Gastroesophageal sphincter (tissue), 4 donors: Measurements from ENCODE around the gene SOX11. TPM values are rescaled to one million over a fixed set of nuclear protein-coding genes. Genes with fewer than 3 reads are reported as not detected.
A peak's percentile ranks its signal among the peaks of the same experiment; 100 is the strongest.

Experiments used
- ATAC-seq: fragments of 150-250 bp; one replicate; pipeline ENCODE4 v1.9.1; 2016; ENCODE audit warnings: mild to moderate bottlenecking, moderate library complexity
- H3K27ac ChIP-seq, 4 donors: fragments of 200-600 bp; sonication (generic) in 3 of 4; 1 replicate in 3 of 4; 2 replicates in 1 of 4; pipeline ENCODE4 v1.5.1; 2016 to 2019
- H3K27me3 ChIP-seq: fragments of 200-600 bp; sonication (generic); one replicate; pipeline ENCODE4 v1.5.1; 2019
- H3K36me3 ChIP-seq, 2 donors: fragments of 200-600 bp; sonication (generic); one replicate each; pipeline ENCODE4 v1.5.1; 2019; ENCODE audit warnings: control low read depth in 1 of 2
- H3K4me1 ChIP-seq, 3 donors: fragments of 200-600 bp; sonication (generic); 1 replicate in 2 of 3; 2 replicates in 1 of 3; pipeline ENCODE4 v1.5.1; 2016 to 2019; ENCODE audit warnings: control low read depth in 2 of 3
- H3K4me3 ChIP-seq, 2 donors: fragments of 200-600 bp; sonication (generic); one replicate each; pipeline ENCODE4 v1.5.1; 2019; ENCODE audit warnings: mild to moderate bottlenecking in 1 of 2, moderate library complexity in 1 of 2
- H3K9me3 ChIP-seq, 3 donors: fragments of 200-600 bp; sonication (generic); one replicate each; pipeline ENCODE4 v1.5.1; 2017 to 2019; ENCODE audit warnings: control low read depth in 2 of 3
- EP300 ChIP-seq: sonication (generic); formaldehyde crosslinking; IDR thresholded peaks from one replicate; pipeline ENCODE4 v1.6.1; 2017; ENCODE audit warnings: antibody characterized with exemption, mild to moderate bottlenecking
- POLR2A ChIP-seq, 2 donors: fragments of 450-650 bp; IDR thresholded peaks; one replicate each; pipeline ENCODE4 v1.6.1; 2017; ENCODE audit warnings: antibody characterized with exemption in 2 of 2, mild to moderate bottlenecking in 2 of 2, moderate library complexity in 1 of 2
- POLR2AphosphoS5 ChIP-seq: sonication (generic); formaldehyde crosslinking; IDR thresholded peaks from one replicate; pipeline ENCODE4 v1.6.1; 2017; ENCODE audit warnings: antibody characterized with exemption
- WGBS, 2 donors: methylation state at CpG; one replicate each; pipeline ENCODE4 v1.1.5; 2018; ENCODE audit warnings: low coverage in 1 of 2; 5-methylcytosine and 5-hydroxymethylcytosine counted together
- total RNA-seq, 4 donors: library from RNA; depleted of rRNA; stranded (reverse); fragments of >200 nt; gene quantifications; one replicate each; pipeline ENCODE4 v1.1.0, GENCODE V29; 2016
- TF ChIP-seq, protein P1 (sequence below), 4 experiments: fragments of 200-600 bp in 2 of 4; fragments of 450-650 bp in 2 of 4; sonication (generic) in 1 of 4; IDR thresholded peaks; one replicate each; pipeline ENCODE4 v1.5.1; 2017 to 2019; ENCODE audit warnings: antibody characterized with exemption in 4 of 4, mild to moderate bottlenecking in 2 of 4, moderate library complexity in 2 of 4

Gene SOX11
- total RNA-seq, 4 donors from 2014 or later: 0.73 to 0.94 (median 0.82) TPM

DNA sequence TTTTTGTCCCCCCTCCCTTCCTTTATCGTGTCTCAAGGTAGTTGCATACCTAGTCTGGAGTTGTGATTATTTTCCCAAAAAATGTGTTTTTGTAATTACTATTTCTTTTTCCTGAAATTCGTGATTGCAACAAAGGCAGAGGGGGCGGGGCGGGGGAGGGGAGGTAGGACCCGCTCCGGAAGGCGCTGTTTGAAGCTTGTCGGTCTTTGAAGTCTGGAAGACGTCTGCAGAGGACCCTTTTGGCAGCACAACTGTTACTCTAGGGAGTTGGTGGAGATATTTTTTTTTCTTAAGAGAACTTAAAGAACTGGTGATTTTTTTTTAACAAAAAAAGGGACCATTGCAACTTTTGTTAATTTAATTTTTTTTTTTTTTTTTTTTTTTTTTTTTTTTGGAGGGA, 2.1 kb downstream of the SOX11 start:
- Histone ChIP-seq H3K9me3 (no peaks in the 10 kb centered on the region), H3K27me3 (peaks cover 96% of the 10 kb centered on the region), H3K4me1 (peaks cover 0 to 60% (median 29%) of the 10 kb centered on the region in 3 donors), H3K4me3 (peak overlapping the region in 1 of 2 donors; percentile 44), H3K36me3 (no peaks in the 10 kb centered on the region), H3K27ac (no peak overlapping the region)
- ATAC-seq: no peak
- TF ChIP-seq EP300 (no peak), POLR2A (IDR thresholded peaks at IDR 0.05) (no peak), POLR2AphosphoS5 (no peak)
- TF ChIP-seq, protein P1, sequence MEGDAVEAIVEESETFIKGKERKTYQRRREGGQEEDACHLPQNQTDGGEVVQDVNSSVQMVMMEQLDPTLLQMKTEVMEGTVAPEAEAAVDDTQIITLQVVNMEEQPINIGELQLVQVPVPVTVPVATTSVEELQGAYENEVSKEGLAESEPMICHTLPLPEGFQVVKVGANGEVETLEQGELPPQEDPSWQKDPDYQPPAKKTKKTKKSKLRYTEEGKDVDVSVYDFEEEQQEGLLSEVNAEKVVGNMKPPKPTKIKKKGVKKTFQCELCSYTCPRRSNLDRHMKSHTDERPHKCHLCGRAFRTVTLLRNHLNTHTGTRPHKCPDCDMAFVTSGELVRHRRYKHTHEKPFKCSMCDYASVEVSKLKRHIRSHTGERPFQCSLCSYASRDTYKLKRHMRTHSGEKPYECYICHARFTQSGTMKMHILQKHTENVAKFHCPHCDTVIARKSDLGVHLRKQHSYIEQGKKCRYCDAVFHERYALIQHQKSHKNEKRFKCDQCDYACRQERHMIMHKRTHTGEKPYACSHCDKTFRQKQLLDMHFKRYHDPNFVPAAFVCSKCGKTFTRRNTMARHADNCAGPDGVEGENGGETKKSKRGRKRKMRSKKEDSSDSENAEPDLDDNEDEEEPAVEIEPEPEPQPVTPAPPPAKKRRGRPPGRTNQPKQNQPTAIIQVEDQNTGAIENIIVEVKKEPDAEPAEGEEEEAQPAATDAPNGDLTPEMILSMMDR (IDR thresholded peaks at IDR 0.05): no peak
- 7 to 15% methylated on average over 7 to 9 of the region's 9 CpGs for WGBS, 2 donors

DNA sequence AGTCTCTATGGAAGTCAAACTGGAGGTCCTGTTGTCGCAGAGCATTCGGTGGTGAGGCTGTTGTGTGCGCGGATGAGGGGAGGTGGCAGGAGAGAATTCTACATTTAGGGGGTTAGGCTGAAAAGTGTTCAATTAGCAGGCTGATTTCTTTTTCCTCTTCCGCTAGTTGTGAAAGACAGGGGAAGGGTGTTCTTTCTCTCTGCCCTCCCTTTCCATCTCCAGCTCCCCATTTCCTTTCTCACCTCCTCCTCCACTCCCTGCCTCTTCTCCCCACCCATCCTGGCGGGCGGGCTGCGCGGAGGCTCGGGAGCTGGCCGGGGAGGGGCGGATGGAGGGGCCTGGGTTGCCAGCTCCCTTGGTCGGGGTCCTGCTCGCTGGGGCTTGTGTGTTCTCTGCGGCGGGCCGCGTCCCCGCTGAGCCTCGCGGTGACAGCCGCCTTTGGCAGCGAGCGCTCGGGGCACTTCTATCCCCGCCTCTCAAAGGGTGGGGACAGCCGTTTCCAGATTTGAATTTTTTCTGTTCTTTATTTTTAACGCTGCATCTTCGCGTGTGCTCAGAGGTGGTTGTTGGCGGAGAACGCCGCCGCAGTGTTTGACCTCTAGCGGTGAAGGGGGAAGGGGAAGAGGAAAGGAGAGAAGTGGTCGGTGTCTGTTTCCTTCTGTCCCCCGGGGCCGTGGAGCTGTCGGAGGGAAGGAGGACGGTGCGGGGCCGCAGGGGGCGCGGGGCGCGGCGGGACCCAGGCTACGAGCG, 3.6 kb downstream of the SOX11 start:
- Histone ChIP-seq H3K4me3 (peak overlapping the region; percentile 20 to 51), H3K9me3 (no peaks in the 10 kb centered on the region), H3K4me1 (peaks cover 0 to 59% (median 29%) of the 10 kb centered on the region in 3 donors), H3K27ac (peak overlapping the region in 3 of 4 donors; percentile 56 to 67 (median 59)), H3K36me3 (no peaks in the 10 kb centered on the region), H3K27me3 (peaks cover 100% of the 10 kb centered on the region)
- WGBS, 2 donors: 4 to 20% methylated on average over 1 to 27 of the region's 49 CpGs
- TF ChIP-seq, protein P1 (IDR thresholded peaks at IDR 0.05): no peak
- TF ChIP-seq POLR2A (IDR thresholded peaks at IDR 0.05) (no peak), EP300 (no peak), POLR2AphosphoS5 (no peak)
- no peak for ATAC-seq

DNA sequence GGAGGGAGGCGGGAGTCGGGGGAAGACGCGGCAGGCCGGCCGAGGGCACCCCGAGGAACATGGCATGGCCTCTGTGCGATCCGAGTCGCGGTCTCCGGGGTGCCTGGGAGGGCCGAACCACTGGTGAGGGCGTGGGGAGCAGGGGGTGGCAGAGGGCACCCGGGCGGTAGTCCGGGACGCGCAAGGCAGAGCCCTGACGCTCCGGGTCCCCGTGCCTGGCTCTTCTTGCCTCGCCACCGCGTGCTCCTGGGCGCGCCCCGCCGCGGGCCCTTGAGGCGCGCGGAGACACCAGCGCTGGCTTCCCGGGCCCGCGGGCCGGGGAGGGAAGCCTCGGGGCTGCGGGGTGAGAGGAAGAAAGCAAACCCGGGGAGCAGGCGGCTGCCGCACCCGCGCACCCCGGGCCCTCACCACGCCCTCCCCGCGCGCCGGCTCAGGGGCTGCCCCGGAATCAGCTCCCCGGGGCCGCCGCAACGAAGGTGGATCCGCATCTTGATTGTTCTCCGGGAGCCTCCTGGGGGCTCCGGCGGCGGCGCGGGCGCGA, 4.3 kb downstream of the SOX11 start:
- peak overlapping the region; percentile 20 to 51 for H3K4me3 ChIP-seq
- no peaks in the 10 kb centered on the region for H3K36me3 ChIP-seq
- no peaks in the 10 kb centered on the region for H3K9me3 ChIP-seq
- peaks cover 100% of the 10 kb centered on the region for H3K27me3 ChIP-seq
- no peak for ATAC-seq
- peaks cover 0 to 53% (median 26%) of the 10 kb centered on the region in 3 donors for H3K4me1 ChIP-seq
- TF ChIP-seq POLR2AphosphoS5 (no peak), EP300 (no peak), POLR2A (IDR thresholded peaks at IDR 0.05) (no peak)
- TF ChIP-seq, protein P1 (IDR thresholded peaks at IDR 0.05): no peak
- WGBS, 2 donors: 0% methylated on average over 1 of the region's 65 CpGs; no CpG with 5 or more reads in 1 of the 2 donors
- H3K27ac ChIP-seq: peak overlapping the region in 3 of 4 donors; percentile 56 to 67 (median 59)

DNA sequence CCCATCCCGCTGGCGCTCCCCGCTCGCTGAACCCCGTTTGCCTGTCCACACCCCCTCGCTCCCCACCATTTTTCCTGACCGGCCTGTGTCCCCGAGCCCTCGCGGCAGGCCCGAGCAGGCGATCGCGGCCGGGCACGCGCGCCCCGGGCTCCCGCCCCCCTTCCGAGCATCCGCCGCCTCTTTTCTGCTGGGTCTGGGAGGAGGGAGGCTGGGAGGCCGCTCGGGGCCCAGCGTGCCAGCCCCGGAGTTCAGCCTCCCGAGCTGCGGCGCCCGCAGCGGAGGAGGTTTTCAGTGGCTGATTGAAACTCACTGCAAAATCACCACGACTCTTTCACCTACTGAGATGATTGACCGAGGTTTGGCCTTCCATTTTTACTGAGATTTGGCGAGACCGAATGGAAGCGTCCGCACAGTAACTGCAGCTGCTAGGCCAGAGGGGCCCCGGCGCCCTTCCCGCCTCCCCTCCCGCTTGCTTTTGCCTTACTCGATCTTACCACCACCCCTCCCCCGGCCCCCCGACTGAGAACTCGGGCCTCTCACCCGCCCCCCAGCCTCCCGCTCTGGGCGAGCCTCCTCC, 4.8 kb downstream of the SOX11 start:
- Histone ChIP-seq H3K9me3 (no peaks in the 10 kb centered on the region), H3K36me3 (no peaks in the 10 kb centered on the region), H3K4me1 (peaks cover 0 to 47% (median 26%) of the 10 kb centered on the region in 3 donors), H3K4me3 (peak overlapping the region; percentile 20 to 51), H3K27me3 (peaks cover 100% of the 10 kb centered on the region), H3K27ac (peak overlapping the region in 3 of 4 donors; percentile 56 to 67 (median 59))
- 5 to 7% methylated on average over 3 to 11 of the region's 49 CpGs for WGBS, 2 donors
- TF ChIP-seq POLR2A (IDR thresholded peaks at IDR 0.05) (no peak), POLR2AphosphoS5 (no peak)
- TF ChIP-seq, protein P1 (IDR thresholded peaks at IDR 0.05): no peak
- ATAC-seq: no peak
